Duodenal mucosa (tissue), 2 donors: ENCODE results near the gene AGAP2.

Experiments used
- H3K27ac ChIP-seq: one replicate; pipeline ENCODE4 v1.7.0; 2013; ENCODE audit warnings: low read depth, low read length
- H3K27me3 ChIP-seq, 2 donors: one replicate each; pipeline ENCODE4 v1.7.0; 2013; ENCODE audit warnings: low read length in 2 of 2, control low read depth in 1 of 2; ENCODE audit not compliant: insufficient read depth in 2 of 2, control insufficient read depth in 1 of 2
- H3K36me3 ChIP-seq, 2 donors: one replicate each; pipeline ENCODE4 v1.7.0; 2013; ENCODE audit warnings: low read length in 2 of 2, control low read depth in 1 of 2; ENCODE audit not compliant: insufficient read depth in 2 of 2, control insufficient read depth in 1 of 2
- H3K4me1 ChIP-seq, 2 donors: one replicate each; pipeline ENCODE4 v1.7.0; 2013; ENCODE audit warnings: low read length in 2 of 2, control low read depth in 1 of 2; ENCODE audit not compliant: insufficient read depth in 2 of 2, control insufficient read depth in 1 of 2
- H3K4me3 ChIP-seq, 2 donors: one replicate each; pipeline ENCODE4 v1.7.0; 2013; ENCODE audit warnings: low read length in 2 of 2, low read depth in 1 of 2
- H3K9ac ChIP-seq, 2 donors: one replicate each; pipeline ENCODE4 v1.7.0; 2013; ENCODE audit warnings: low read length in 2 of 2, low read depth in 1 of 2
- H3K9me3 ChIP-seq, 2 donors: one replicate each; pipeline ENCODE4 v1.7.0; 2013; ENCODE audit warnings: low read length in 2 of 2, control low read depth in 1 of 2; ENCODE audit not compliant: control insufficient read depth in 1 of 2

AGAP2 gene

GRCh38 chr12:57731411-57732080 lies 7.0 kb downstream of the AGAP2 start:
- Histone ChIP-seq H3K9ac (no peak overlapping the region), H3K27me3 (peaks cover 47 to 50% of the 10 kb centered on the region in 2 donors), H3K27ac (no peak overlapping the region), H3K4me1 (peaks cover 5 to 8% of the 10 kb centered on the region in 2 donors), H3K4me3 (no peak overlapping the region), H3K36me3 (peaks cover 0 to 8% of the 10 kb centered on the region in 2 donors), H3K9me3 (no peaks in the 10 kb centered on the region)

- Histone ChIP-seq H3K9ac (no peak overlapping the region), H3K9me3 (no peaks in the 10 kb centered on the region), H3K4me3 (no peak overlapping the region), H3K36me3 (peaks cover 0 to 8% of the 10 kb centered on the region in 2 donors), H3K4me1 (peaks cover 5 to 16% of the 10 kb centered on the region in 2 donors), H3K27me3 (peaks cover 38 to 40% of the 10 kb centered on the region in 2 donors), H3K27ac (no peak overlapping the region)
Observed at GRCh38 chr12:57730336-57731067, 8.0 kb downstream of the AGAP2 start.

- Histone ChIP-seq H3K27me3 (peaks cover 28 to 34% of the 10 kb centered on the region in 2 donors), H3K27ac (no peak overlapping the region), H3K4me3 (no peak overlapping the region), H3K9me3 (no peaks in the 10 kb centered on the region), H3K36me3 (peaks cover 0 to 8% of the 10 kb centered on the region in 2 donors), H3K9ac (no peak overlapping the region), H3K4me1 (peaks cover 5 to 16% of the 10 kb centered on the region in 2 donors)
Observed at GRCh38 chr12:57729321-57729844, 9.2 kb downstream of the AGAP2 start.

DNA sequence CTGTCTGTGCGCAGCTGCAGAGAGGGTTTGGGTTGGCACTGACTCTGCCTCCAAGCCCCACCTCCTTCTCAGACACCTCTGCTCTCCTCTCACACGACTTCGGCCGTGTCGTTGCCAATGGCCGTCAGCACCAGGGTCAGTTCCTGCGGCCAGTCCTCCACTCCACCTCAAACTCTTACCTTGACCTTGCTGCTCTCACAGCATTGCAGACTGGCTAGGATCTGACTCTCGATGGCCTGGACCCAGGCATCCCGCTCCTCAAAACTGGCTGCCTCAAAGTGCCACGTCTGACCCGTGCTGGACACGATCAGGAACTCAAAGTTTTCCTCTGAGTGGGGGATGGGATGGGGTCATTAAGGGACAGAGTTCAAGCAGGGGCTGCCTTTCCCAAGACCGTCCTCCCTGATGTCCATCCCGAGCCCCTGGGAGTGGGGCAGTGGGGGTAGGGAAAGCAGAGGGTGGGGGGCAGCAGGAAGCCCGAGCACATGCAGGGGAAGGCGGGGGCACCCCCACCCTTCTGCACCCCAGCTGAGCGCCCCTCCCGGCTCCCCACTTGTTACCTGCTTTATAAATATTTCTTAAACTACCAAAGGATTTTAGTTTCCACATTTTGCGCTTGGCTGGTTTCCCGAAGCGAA lies 10.7 kb downstream of the AGAP2 start:
- H3K9me3 ChIP-seq = no peaks in the 10 kb centered on the region
- H3K36me3 ChIP-seq = peaks cover 0 to 4% of the 10 kb centered on the region in 2 donors
- H3K4me3 ChIP-seq = no peak overlapping the region
- peaks cover 18 to 21% of the 10 kb centered on the region in 2 donors for H3K27me3 ChIP-seq
- peaks cover 5 to 16% of the 10 kb centered on the region in 2 donors for H3K4me1 ChIP-seq
- H3K9ac ChIP-seq = no peak overlapping the region
- H3K27ac ChIP-seq = no peak overlapping the region

GRCh38 chr12:57726884-57727757 lies 11.4 kb downstream of the AGAP2 start:
- Histone ChIP-seq H3K9ac (no peak overlapping the region), H3K27me3 (peaks cover 17 to 18% of the 10 kb centered on the region in 2 donors), H3K4me1 (peaks cover 5 to 16% of the 10 kb centered on the region in 2 donors), H3K36me3 (peaks cover 0 to 4% of the 10 kb centered on the region in 2 donors), H3K4me3 (peak overlapping the region; percentile 82 to 90), H3K9me3 (no peaks in the 10 kb centered on the region), H3K27ac (no peak overlapping the region)

DNA sequence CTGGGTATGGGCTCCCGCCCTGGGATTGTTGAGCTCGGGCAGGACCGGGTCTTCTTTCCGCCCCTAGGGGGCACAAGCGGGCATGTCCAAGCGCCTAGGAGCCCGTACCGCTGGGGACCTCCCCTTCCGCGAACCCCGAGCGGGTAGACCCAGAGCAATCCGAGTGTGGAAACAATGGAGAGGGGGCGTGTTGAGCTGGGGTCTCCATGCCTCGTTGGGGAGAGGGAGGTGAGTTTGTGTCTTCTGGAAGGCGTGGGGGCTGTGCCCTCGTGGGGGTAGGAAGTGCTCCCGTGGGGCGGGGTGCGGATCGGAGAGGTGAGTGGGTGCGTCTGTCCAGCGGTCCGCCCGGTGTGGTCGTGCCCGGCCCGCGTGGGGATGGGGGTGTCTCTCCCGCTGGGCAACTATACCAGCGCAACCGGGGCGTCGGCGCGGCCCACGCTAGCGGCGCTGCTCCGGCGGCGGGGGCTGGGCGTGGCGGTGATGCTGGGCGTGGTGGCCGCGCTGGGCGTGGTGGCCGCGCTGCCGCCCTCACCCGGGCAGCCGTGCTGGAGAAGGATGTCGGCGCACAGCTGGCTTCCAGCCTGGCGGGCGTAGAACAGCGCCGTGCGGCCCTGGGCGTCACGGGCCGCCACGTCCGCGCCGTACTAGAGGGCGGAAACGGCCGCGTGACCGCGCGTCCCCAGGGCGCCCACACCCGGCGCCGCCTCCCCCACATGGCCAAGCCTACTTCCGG lies 12.2 kb downstream of the AGAP2 start:
- Histone ChIP-seq H3K9ac (peak overlapping the region; percentile 48 to 51), H3K4me1 (peaks cover 5 to 16% of the 10 kb centered on the region in 2 donors), H3K36me3 (peaks cover 4 to 10% of the 10 kb centered on the region in 2 donors), H3K27ac (peak overlapping the region; percentile 20), H3K27me3 (peaks cover 17 to 18% of the 10 kb centered on the region in 2 donors), H3K9me3 (no peaks in the 10 kb centered on the region), H3K4me3 (peak overlapping the region; percentile 82 to 90)

GRCh38 chr12:57725851-57726150 lies 12.7 kb downstream of the AGAP2 start:
- Histone ChIP-seq H3K9ac (no peak overlapping the region), H3K36me3 (peaks cover 5 to 16% of the 10 kb centered on the region in 2 donors), H3K4me1 (peaks cover 5 to 16% of the 10 kb centered on the region in 2 donors), H3K9me3 (no peaks in the 10 kb centered on the region), H3K27ac (no peak overlapping the region), H3K27me3 (peaks cover 14 to 17% of the 10 kb centered on the region in 2 donors), H3K4me3 (peak overlapping the region; percentile 82 to 90)

GRCh38 chr12:57724936-57725740 lies 13.4 kb downstream of the AGAP2 start:
- Histone ChIP-seq H3K27ac (no peak overlapping the region), H3K4me1 (peaks cover 5 to 16% of the 10 kb centered on the region in 2 donors), H3K27me3 (peaks cover 13 to 14% of the 10 kb centered on the region in 2 donors), H3K36me3 (peaks cover 12 to 18% of the 10 kb centered on the region in 2 donors), H3K4me3 (no peak overlapping the region), H3K9me3 (no peaks in the 10 kb centered on the region), H3K9ac (no peak overlapping the region)
